ENCODE results near the gene PTPRT.

The PTPRT gene

DNA sequence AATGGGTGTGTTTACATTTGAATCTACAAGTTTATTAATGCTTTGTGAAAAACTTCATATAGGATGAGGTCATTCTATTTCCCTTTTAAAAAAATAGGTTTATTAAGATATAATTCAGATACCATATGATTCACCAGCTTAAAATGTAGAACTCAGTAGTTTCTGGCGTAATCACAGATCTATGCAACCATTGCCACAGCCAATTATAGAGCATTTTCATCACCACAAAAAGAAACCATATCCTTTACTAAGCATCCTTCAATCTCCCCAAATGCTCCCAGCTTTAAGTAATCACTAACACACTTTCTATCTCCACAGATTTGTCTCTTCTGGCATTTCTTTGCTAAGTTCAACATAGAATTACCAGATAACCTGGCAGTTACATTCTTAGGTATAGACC lies 137.2 kb downstream of the PTPRT start:
- TF ChIP-seq ZBTB7A (IDR thresholded peaks at IDR 0.05; ENCODE audit: low read depth) (no peak), USF1 (IDR thresholded peaks at IDR 0.05) (no peak), TAF1 (IDR thresholded peaks at IDR 0.05; ENCODE audit: low read depth) (no peak), EP300 (IDR thresholded peaks at IDR 0.05; ENCODE audit: borderline replicate concordance) (no peak), RAD21 (IDR thresholded peaks at IDR 0.05; ENCODE audit: low read depth) (no peak), CEBPB (IDR thresholded peaks at IDR 0.05) (no peak), FOXM1 (IDR thresholded peaks at IDR 0.05; ENCODE audit: borderline replicate concordance, low read depth) (no peak), TCF12 (IDR thresholded peaks at IDR 0.05; ENCODE audit: low read depth) (no peak), CREB1 (IDR thresholded peaks at IDR 0.05; ENCODE audit: low read depth) (no peak), EGR1 (IDR thresholded peaks at IDR 0.05) (no peak), TEAD4 (IDR thresholded peaks at IDR 0.05) (no peak), YY1 (IDR thresholded peaks at IDR 0.05; ENCODE audit: low read depth) (no peak)
- TF ChIP-seq, protein P1, sequence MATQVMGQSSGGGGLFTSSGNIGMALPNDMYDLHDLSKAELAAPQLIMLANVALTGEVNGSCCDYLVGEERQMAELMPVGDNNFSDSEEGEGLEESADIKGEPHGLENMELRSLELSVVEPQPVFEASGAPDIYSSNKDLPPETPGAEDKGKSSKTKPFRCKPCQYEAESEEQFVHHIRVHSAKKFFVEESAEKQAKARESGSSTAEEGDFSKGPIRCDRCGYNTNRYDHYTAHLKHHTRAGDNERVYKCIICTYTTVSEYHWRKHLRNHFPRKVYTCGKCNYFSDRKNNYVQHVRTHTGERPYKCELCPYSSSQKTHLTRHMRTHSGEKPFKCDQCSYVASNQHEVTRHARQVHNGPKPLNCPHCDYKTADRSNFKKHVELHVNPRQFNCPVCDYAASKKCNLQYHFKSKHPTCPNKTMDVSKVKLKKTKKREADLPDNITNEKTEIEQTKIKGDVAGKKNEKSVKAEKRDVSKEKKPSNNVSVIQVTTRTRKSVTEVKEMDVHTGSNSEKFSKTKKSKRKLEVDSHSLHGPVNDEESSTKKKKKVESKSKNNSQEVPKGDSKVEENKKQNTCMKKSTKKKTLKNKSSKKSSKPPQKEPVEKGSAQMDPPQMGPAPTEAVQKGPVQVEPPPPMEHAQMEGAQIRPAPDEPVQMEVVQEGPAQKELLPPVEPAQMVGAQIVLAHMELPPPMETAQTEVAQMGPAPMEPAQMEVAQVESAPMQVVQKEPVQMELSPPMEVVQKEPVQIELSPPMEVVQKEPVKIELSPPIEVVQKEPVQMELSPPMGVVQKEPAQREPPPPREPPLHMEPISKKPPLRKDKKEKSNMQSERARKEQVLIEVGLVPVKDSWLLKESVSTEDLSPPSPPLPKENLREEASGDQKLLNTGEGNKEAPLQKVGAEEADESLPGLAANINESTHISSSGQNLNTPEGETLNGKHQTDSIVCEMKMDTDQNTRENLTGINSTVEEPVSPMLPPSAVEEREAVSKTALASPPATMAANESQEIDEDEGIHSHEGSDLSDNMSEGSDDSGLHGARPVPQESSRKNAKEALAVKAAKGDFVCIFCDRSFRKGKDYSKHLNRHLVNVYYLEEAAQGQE (IDR thresholded peaks at IDR 0.05; ENCODE audit: low read depth): no peak
- TF ChIP-seq, protein P2, sequence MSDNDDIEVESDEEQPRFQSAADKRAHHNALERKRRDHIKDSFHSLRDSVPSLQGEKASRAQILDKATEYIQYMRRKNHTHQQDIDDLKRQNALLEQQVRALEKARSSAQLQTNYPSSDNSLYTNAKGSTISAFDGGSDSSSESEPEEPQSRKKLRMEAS (IDR thresholded peaks at IDR 0.05): no peak

DNA sequence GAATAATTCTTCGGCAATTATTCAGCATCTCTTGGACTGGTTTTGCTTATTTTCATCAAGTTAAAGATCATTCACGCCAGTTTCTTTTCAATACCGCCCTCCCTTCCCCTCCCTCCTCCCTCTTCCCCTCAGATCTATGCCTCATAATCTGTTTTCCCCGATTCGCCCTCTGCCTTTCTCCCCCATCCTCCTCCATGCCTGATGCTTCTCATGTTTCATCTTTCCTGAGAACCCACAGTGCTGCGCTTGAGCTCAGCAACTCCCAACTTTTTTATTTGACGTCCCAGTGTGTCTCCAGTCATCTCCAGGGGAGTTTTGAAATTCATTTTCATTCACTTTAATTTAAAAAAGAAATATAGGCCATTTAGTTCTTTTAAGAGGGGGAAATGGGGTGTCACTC lies 142.7 kb downstream of the PTPRT start:
- TF ChIP-seq NFIC (IDR thresholded peaks at IDR 0.05): no peak
- TF ChIP-seq, protein P1 (IDR thresholded peaks at IDR 0.05; ENCODE audit: low read depth): no peak
- no peak for TF ChIP-seq ZBTB7A (IDR thresholded peaks at IDR 0.05; ENCODE audit: low read depth)
- no peak for TF ChIP-seq EGR1 (IDR thresholded peaks at IDR 0.05)
- TF ChIP-seq CEBPB (IDR thresholded peaks at IDR 0.05): no peak
- TF ChIP-seq FOXM1 (IDR thresholded peaks at IDR 0.05; ENCODE audit: borderline replicate concordance, low read depth): no peak
- no peak for TF ChIP-seq YY1 (IDR thresholded peaks at IDR 0.05; ENCODE audit: low read depth)
- TF ChIP-seq TAF1 (IDR thresholded peaks at IDR 0.05; ENCODE audit: low read depth): no peak
- TF ChIP-seq TCF12 (IDR thresholded peaks at IDR 0.05; ENCODE audit: low read depth): no peak
- no peak for TF ChIP-seq EP300 (IDR thresholded peaks at IDR 0.05; ENCODE audit: borderline replicate concordance)
- TF ChIP-seq TEAD4 (IDR thresholded peaks at IDR 0.05): no peak
- TF ChIP-seq, protein P2 (IDR thresholded peaks at IDR 0.05): no peak
- TF ChIP-seq RAD21 (IDR thresholded peaks at IDR 0.05; ENCODE audit: low read depth): no peak

DNA sequence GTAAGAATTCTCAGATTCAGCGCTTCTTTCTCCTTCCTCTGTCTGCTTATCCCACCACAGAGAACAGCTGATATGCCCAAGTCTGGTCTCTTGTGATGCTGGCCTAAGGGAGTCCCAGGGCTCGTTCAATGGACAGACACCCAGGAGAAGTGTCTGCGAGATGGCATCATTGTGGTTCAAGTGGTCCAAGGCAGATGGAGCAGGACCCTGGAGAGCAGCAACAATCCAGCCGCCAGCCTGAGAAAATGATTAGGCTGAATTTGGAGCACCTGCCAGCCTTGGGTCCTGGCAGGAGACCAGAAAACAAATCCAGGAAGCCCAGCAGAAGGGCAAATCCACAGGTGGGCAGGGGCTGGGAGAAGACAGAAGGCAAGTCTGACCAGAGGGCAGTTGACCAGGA lies 145.8 kb downstream of the PTPRT start:
- TF ChIP-seq, protein P1 (IDR thresholded peaks at IDR 0.05; ENCODE audit: low read depth): peak; percentile 72
- no peak for TF ChIP-seq CREB1 (IDR thresholded peaks at IDR 0.05; ENCODE audit: low read depth)

DNA sequence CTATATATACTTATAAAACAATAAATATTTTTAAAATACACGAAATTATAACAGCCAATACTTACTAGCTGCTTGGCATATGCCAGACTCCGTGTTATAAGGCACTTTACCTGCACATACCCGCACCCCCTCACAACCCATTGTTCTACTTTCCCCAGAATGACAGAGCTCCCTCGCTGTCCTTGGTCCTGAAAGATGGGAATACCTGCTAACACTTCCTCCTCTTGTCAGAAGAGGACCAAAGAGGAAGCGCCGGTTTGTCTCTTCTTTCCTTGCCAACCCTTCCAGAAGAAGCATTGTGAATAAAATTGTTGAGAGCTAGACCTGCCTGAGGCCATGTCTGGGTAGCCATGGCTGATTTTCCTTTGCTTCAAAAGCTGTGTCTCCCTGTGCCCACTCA lies 149.3 kb downstream of the PTPRT start:
- TF ChIP-seq NFIC (IDR thresholded peaks at IDR 0.05): no peak
- TF ChIP-seq, protein P1 (IDR thresholded peaks at IDR 0.05; ENCODE audit: low read depth): peak; percentile 84

Measured in Ishikawa (cell line).